ENCODE data around the gene KNTC1.

GRCh38 chr12:122563361-122563760 lies 36.3 kb downstream of the KNTC1 start:
- TF ChIP-seq MYNN (tag by site-specific recombination; IDR thresholded peaks at IDR 0.05; ENCODE audit: borderline replicate concordance) (no peak), ZNF585B (tag by site-specific recombination; IDR thresholded peaks at IDR 0.05) (no peak), CTCF (tag by site-specific recombination; IDR thresholded peaks at IDR 0.05) (no peak), ZNF548 (tag by site-specific recombination; IDR thresholded peaks at IDR 0.05) (no peak), ZBTB1 (tag by site-specific recombination; IDR thresholded peaks at IDR 0.05) (no peak)
- TF ChIP-seq, protein P1, sequence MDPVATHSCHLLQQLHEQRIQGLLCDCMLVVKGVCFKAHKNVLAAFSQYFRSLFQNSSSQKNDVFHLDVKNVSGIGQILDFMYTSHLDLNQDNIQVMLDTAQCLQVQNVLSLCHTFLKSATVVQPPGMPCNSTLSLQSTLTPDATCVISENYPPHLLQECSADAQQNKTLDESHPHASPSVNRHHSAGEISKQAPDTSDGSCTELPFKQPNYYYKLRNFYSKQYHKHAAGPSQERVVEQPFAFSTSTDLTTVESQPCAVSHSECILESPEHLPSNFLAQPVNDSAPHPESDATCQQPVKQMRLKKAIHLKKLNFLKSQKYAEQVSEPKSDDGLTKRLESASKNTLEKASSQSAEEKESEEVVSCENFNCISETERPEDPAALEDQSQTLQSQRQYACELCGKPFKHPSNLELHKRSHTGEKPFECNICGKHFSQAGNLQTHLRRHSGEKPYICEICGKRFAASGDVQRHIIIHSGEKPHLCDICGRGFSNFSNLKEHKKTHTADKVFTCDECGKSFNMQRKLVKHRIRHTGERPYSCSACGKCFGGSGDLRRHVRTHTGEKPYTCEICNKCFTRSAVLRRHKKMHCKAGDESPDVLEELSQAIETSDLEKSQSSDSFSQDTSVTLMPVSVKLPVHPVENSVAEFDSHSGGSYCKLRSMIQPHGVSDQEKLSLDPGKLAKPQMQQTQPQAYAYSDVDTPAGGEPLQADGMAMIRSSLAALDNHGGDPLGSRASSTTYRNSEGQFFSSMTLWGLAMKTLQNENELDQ (tag by site-specific recombination; IDR thresholded peaks at IDR 0.05; ENCODE audit: low read depth) = no peak
- TF ChIP-seq, protein P2, sequence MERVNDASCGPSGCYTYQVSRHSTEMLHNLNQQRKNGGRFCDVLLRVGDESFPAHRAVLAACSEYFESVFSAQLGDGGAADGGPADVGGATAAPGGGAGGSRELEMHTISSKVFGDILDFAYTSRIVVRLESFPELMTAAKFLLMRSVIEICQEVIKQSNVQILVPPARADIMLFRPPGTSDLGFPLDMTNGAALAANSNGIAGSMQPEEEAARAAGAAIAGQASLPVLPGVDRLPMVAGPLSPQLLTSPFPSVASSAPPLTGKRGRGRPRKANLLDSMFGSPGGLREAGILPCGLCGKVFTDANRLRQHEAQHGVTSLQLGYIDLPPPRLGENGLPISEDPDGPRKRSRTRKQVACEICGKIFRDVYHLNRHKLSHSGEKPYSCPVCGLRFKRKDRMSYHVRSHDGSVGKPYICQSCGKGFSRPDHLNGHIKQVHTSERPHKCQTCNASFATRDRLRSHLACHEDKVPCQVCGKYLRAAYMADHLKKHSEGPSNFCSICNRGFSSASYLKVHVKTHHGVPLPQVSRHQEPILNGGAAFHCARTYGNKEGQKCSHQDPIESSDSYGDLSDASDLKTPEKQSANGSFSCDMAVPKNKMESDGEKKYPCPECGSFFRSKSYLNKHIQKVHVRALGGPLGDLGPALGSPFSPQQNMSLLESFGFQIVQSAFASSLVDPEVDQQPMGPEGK (tag by site-specific recombination; IDR thresholded peaks at IDR 0.05) = no peak
